Ishikawa (cell line): ENCODE measurements around the gene AHI1.

Experiments
- CEBPB ChIP-seq: IDR thresholded peaks from 2 replicates; pipeline ENCODE4 v1.6.1; 2012
- CREB1 ChIP-seq: IDR thresholded peaks from 2 replicates; pipeline ENCODE4 v1.6.1; 2012; ENCODE audit warnings: low read depth
- EGR1 ChIP-seq: IDR thresholded peaks from 2 replicates; pipeline ENCODE4 v1.6.1; 2012
- EP300 ChIP-seq: IDR thresholded peaks from 2 replicates; pipeline ENCODE4 v1.6.1; 2012; ENCODE audit warnings: borderline replicate concordance
- FOXM1 ChIP-seq: IDR thresholded peaks from 2 replicates; pipeline ENCODE4 v1.6.1; 2012; ENCODE audit warnings: low read depth, borderline replicate concordance
- RAD21 ChIP-seq: IDR thresholded peaks from 2 replicates; pipeline ENCODE4 v1.6.1; 2012; ENCODE audit warnings: low read depth
- TAF1 ChIP-seq: IDR thresholded peaks from 2 replicates; pipeline ENCODE4 v1.6.1; 2012; ENCODE audit warnings: low read depth, mild to moderate bottlenecking
- TEAD4 ChIP-seq: IDR thresholded peaks from 2 replicates; pipeline ENCODE4 v1.6.1; 2012
- YY1 ChIP-seq: IDR thresholded peaks from 2 replicates; pipeline ENCODE4 v1.6.1; 2012; ENCODE audit warnings: low read depth
- ZBTB7A ChIP-seq: IDR thresholded peaks from 2 replicates; pipeline ENCODE4 v1.6.1; 2012; ENCODE audit warnings: low read depth
- TF ChIP-seq, protein P1 (sequence below): IDR thresholded peaks from 2 replicates; pipeline ENCODE4 v1.6.1; 2012; ENCODE audit warnings: low read depth, mild to moderate bottlenecking
- TF ChIP-seq, protein P2 (sequence below): IDR thresholded peaks from 2 replicates; pipeline ENCODE4 v1.6.1; 2012

DNA sequence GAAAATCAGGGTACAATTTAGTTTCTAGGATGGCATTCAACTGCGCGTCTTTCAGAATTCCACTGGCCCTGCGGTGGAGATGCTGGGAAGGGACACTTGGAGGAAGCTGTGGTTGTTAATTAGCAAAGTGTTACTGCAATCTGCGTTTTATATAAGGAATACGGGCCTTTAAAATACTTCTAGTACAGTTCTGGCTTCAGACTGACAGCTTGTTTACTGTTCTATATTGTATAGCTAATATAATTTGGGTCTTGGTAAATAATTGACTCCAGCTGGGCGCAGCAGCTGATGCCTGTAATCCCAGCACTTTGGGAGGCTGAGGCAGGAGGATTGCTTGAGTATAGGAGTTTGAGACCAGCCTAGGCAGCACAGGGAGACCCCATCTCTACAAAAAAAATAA, 252.7 kb downstream of the AHI1 start:
- TF ChIP-seq CEBPB = no peak
- TF ChIP-seq EP300 = no peak
- no peak for TF ChIP-seq EGR1
- TF ChIP-seq ZBTB7A = no peak
- no peak for TF ChIP-seq TAF1
- TF ChIP-seq RAD21 = no peak
- TF ChIP-seq CREB1 = no peak
- TF ChIP-seq, protein P1, sequence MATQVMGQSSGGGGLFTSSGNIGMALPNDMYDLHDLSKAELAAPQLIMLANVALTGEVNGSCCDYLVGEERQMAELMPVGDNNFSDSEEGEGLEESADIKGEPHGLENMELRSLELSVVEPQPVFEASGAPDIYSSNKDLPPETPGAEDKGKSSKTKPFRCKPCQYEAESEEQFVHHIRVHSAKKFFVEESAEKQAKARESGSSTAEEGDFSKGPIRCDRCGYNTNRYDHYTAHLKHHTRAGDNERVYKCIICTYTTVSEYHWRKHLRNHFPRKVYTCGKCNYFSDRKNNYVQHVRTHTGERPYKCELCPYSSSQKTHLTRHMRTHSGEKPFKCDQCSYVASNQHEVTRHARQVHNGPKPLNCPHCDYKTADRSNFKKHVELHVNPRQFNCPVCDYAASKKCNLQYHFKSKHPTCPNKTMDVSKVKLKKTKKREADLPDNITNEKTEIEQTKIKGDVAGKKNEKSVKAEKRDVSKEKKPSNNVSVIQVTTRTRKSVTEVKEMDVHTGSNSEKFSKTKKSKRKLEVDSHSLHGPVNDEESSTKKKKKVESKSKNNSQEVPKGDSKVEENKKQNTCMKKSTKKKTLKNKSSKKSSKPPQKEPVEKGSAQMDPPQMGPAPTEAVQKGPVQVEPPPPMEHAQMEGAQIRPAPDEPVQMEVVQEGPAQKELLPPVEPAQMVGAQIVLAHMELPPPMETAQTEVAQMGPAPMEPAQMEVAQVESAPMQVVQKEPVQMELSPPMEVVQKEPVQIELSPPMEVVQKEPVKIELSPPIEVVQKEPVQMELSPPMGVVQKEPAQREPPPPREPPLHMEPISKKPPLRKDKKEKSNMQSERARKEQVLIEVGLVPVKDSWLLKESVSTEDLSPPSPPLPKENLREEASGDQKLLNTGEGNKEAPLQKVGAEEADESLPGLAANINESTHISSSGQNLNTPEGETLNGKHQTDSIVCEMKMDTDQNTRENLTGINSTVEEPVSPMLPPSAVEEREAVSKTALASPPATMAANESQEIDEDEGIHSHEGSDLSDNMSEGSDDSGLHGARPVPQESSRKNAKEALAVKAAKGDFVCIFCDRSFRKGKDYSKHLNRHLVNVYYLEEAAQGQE = no peak
- TF ChIP-seq TEAD4 = no peak
- TF ChIP-seq FOXM1 = no peak
- TF ChIP-seq, protein P2, sequence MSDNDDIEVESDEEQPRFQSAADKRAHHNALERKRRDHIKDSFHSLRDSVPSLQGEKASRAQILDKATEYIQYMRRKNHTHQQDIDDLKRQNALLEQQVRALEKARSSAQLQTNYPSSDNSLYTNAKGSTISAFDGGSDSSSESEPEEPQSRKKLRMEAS = no peak
- no peak for TF ChIP-seq YY1
